Common myeloid progenitor, CD34-positive (primary cell): ENCODE data around the gene CHST6.
"Not testable (repeated sequence)": the region's sequence is repeated elsewhere in the genome, so short reads cannot be mapped to it uniquely, and the experiment has no call there.

Experiments used
- CTCF ChIA-PET: fragments of 350-600 bp; sonication (Branson Sonifier 250); formaldehyde crosslinking; loops from one replicate; lab custom pipeline; 2021; ENCODE audit warnings: antibody characterized with exemption; lab: Charles Lee
- POLR2A ChIA-PET: fragments of 350-600 bp; sonication (Branson Sonifier 250); formaldehyde crosslinking; loops from one replicate; lab custom pipeline; 2021; ENCODE audit warnings: antibody characterized with exemption; lab: Charles Lee
- DNase-seq, 3 donors: peaks; one replicate each; pipeline versions ENCODE4 v3.0.0 to v3.0.0-alpha.2; 2013
- H3K27ac ChIP-seq, 2 experiments: 1 replicate in 1 of 2; 2 replicates in 1 of 2; pipeline ENCODE4 v1.7.0; 2013; ENCODE audit warnings: inconsistent platforms in 2 of 2, low read length in 2 of 2, mild to moderate bottlenecking in 2 of 2, low read depth in 1 of 2, moderate library complexity in 1 of 2; ENCODE audit not compliant: severe bottlenecking in 2 of 2, insufficient read depth in 1 of 2, poor library complexity in 1 of 2
- H3K27me3 ChIP-seq, 5 experiments: replicated peaks in 2 of 5; 1 replicate in 3 of 5; 2 replicates in 2 of 5; pipeline versions ENCODE4 v1.6.1 to v1.7.0; 2013; ENCODE audit warnings: low read length in 4 of 5, mild to moderate bottlenecking in 2 of 5, moderate library complexity in 2 of 5, inconsistent platforms in 1 of 5; ENCODE audit not compliant: insufficient read depth in 5 of 5, control insufficient read depth in 4 of 5
- H3K36me3 ChIP-seq, 4 experiments: 1 replicate in 2 of 4; 2 replicates in 2 of 4; pipeline versions ENCODE4 v1.6.1 to v1.7.0; 2013; ENCODE audit warnings: low read length in 3 of 4, control low read depth in 1 of 4, mild to moderate bottlenecking in 1 of 4; ENCODE audit not compliant: control insufficient read depth in 4 of 4, insufficient read depth in 4 of 4
- H3K4me1 ChIP-seq, 4 experiments: 1 replicate in 3 of 4; 2 replicates in 1 of 4; pipeline versions ENCODE4 v1.6.1 to v1.7.1; 2013; ENCODE audit warnings: low read length in 3 of 4, mild to moderate bottlenecking in 3 of 4, control low read depth in 1 of 4, inconsistent platforms in 1 of 4, moderate library complexity in 1 of 4; ENCODE audit not compliant: control insufficient read depth in 4 of 4, insufficient read depth in 4 of 4; ENCODE audit errors: control extremely low read depth in 1 of 4
- H3K4me3 ChIP-seq, 7 experiments: 1 replicate in 4 of 7; 2 replicates in 3 of 7; pipeline versions ENCODE4 v1.5.1 to v1.7.0; 2013; ENCODE audit warnings: mild to moderate bottlenecking in 7 of 7, low read length in 6 of 7, moderate library complexity in 6 of 7, inconsistent platforms in 2 of 7, low read depth in 2 of 7, control low read depth in 1 of 7; ENCODE audit not compliant: insufficient read depth in 4 of 7, control insufficient read depth in 1 of 7; ENCODE audit errors: extremely low read depth in 1 of 7
- H3K9me3 ChIP-seq, 5 experiments: 1 replicate in 4 of 5; 2 replicates in 1 of 5; pipeline versions ENCODE4 v1.6.1 to v1.7.1; 2013; ENCODE audit warnings: low read length in 4 of 5, mild to moderate bottlenecking in 2 of 5, inconsistent platforms in 1 of 5, low read depth in 1 of 5, moderate library complexity in 1 of 5; ENCODE audit not compliant: control insufficient read depth in 4 of 5, insufficient read depth in 2 of 5; ENCODE audit errors: control extremely low read depth in 1 of 5
- WGBS: methylation state at CpG from one replicate; pipeline ENCODE4 v1.1.5; 2013; ENCODE audit not compliant: insufficient coverage; 5-methylcytosine and 5-hydroxymethylcytosine counted together

The CHST6 gene

DNA sequence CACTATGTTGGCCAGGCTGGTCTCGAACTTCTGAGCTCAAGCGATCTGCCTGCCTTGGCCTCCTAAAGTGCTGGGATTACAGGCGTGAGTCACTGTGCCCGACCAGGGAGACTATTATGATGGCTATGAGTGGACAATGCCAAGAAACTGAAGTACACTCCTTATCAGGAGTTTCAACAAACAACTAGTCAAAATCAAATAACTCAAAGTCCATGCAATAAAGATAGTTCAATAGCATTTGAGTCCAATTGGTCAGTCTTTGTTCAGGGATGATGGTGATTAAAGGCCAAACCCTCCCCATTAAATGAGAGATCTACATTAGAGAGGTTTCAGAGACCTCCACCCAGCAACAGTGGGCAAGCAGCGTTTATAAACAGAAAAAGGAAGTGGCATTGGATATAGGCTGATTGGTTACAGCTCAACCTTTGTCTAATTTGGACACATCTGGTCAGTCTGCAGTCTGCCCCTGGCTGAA, 32.6 kb upstream of the CHST6 start:
- H3K9me3 ChIP-seq: no peaks in the 10 kb centered on the region
- no peaks in the 10 kb centered on the region for H3K36me3 ChIP-seq
- CTCF ChIA-PET: interaction anchor here (1.2 kb wide), 1 partner anchor 16 kb away, joined by 4 read pairs; no protein-coding TSS in a partner anchor
- H3K27ac ChIP-seq: no peak overlapping the region
- POLR2A ChIA-PET: no interaction called here
- no peaks in the 10 kb centered on the region for H3K27me3 ChIP-seq
- WGBS: 100% methylated on average over 4 of the region's 5 CpGs
- DNase-seq: no peak
- no peak overlapping the region for H3K4me3 ChIP-seq
- no peaks in the 10 kb centered on the region for H3K4me1 ChIP-seq

DNA sequence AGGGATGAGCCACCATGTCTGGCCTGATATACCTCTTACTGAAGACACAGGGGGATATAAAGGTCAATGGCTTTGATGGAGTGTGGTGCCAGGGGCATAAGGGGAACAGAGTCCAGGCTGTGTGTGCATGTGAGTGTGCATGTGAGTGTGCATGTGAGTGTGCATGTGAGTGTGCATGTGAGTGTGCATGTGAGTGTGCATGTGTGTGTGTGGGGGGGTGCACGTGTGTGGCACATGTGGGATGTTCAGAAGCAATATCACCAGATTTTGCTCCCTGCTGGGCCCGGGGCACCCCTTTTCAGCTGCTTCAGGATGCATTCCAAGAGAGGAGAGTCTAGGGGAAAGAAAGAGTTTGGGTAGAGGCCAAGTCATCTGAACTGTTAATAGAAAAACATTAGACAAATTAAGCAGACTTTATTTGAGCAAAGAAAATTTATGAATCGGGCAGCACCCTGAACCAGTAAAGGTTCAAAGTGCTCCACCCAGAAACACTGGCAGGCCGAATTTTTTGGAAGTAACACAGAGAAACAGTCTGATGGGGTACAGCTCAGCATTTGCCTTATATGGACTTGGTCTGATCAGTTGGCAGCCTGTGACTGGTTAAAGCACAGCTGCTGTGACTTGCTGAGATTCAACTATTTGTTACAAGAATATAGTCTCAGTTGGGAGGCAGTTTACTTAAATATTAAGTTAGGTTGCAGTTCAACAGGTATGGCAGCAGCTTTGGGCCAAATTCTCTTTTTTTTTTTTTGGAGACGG, 31.0 kb upstream of the CHST6 start:
- H3K27me3 ChIP-seq: no peaks in the 10 kb centered on the region
- H3K27ac ChIP-seq: no peak overlapping the region
- H3K4me1 ChIP-seq: no peaks in the 10 kb centered on the region
- H3K36me3 ChIP-seq: no peaks in the 10 kb centered on the region
- no peaks in the 10 kb centered on the region for H3K9me3 ChIP-seq
- POLR2A ChIA-PET: no interaction called here
- WGBS: 95% methylated on average over 3 of the region's 5 CpGs
- no peak for DNase-seq
- CTCF ChIA-PET: no interaction called here
- H3K4me3 ChIP-seq: no peak overlapping the region

DNA sequence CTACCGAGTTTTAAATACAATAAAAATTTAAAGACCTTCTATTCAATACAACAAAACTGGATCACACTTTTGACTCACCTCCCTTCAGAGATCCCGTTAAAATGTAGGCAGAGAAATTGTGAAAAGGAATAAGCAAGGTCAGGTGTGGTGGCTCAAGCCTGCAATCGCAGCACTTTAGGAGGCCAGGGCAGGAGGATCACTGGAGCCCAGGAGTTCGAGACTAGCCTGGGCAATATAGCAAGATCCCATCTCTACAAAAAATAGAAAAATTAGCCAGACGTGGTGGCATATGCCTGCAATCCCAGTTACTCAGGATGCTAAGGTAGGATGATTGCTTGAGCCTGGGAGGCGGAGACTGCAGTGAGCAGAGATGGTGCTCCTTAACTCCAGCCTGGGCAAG, 23.9 kb upstream of the CHST6 start:
- CTCF ChIA-PET: interaction anchor here (0.8 to 3.2 kb wide), 8 partner anchors 14 to 49 kb away, joined by 3 to 20 read pairs (median 5); no protein-coding TSS in a partner anchor
- H3K27ac ChIP-seq: no peak overlapping the region
- WGBS: 97% methylated on average over 4 of the region's 6 CpGs
- no peaks in the 10 kb centered on the region for H3K9me3 ChIP-seq
- peaks cover 0 to 8% (median 6%) of the 10 kb centered on the region in 4 experiments for H3K4me1 ChIP-seq
- no peaks in the 10 kb centered on the region for H3K36me3 ChIP-seq
- POLR2A ChIA-PET: no interaction called here
- no peak overlapping the region for H3K4me3 ChIP-seq
- DNase-seq: no peak
- H3K27me3 ChIP-seq: no peaks in the 10 kb centered on the region

DNA sequence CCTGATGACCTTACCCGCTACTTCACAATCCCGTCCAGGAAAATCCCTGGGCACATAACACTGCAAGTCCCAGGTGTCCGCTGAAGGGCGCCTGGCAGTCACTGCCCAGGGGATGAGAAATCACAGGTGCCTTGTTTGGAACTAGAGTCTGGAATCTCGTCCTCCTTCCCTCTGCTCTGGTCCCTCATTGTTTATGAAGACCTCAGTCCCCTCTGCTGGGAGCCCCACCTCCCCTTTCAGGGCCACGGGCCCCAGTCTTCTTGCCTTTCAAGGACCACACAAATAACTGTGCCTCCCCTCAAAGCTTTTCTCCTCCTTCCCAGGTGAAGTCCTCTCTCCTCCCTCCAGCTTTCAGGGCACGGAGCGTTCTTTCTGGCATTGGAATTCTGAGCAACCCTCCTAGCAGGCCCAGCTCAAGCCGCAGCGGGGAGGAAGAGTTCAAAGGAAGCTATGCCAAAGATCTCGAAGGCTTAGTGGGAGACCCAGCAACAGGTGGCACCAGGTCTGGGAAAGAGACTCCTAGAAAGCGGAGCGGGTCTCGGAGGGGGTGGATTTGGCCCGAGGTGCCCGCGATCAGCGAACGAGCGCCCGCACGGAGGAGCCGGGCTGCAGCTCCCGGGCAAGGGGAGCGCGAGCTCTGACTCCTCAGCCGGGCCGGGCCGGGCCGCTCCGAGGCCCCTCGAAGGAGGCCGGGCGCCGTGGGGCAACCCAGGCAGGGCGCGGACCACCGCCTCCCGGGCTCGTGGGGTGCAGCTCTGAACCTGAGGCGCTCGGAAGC, 21.1 kb upstream of the CHST6 start:
- CTCF ChIA-PET: interaction anchor here (0.8 to 3.2 kb wide), 14 partner anchors 8 to 139 kb away, joined by 3 to 20 read pairs (median 4); partner anchors contain the start of gene TMEM170A
- 8% methylated on average over 25 of the region's 42 CpGs for WGBS
- POLR2A ChIA-PET: interaction anchor here (0.9 kb wide), 1 partner anchor 132 kb away, joined by 3 read pairs; no protein-coding TSS in a partner anchor
- Histone ChIP-seq H3K27ac (peak overlapping the region; percentile 61 to 88), H3K4me3 (peak overlapping the region; percentile 71 to 92 (median 86))
- not testable (repeated sequence) for H3K4me1 ChIP-seq, H3K27me3 ChIP-seq, H3K36me3 ChIP-seq, H3K9me3 ChIP-seq
- peak; percentile 16 to 55 (median 39) for DNase-seq

DNA sequence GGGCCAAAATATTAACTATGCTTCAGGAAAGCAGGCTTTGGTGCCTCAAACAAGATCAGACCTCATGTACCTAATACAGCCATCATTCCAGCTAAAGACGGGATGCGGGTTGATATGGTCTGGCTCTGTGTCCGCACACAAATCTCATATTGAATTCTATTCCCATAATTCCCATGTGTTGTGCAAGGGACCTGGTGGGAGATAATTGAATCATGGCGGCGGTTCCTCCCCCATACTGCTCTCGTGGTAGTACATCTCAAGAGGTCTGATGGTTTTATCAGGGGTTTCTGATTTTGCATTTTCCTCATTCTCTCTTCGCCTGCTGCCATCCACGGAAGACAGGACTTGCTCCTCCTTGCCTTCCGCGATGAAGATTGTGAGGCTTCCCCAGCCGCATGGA, 19.1 kb upstream of the CHST6 start:
- no peak overlapping the region for H3K27ac ChIP-seq
- H3K4me1 ChIP-seq: peaks cover 0 to 8% (median 6%) of the 10 kb centered on the region in 4 experiments
- no peak overlapping the region for H3K4me3 ChIP-seq
- DNase-seq: no peak
- H3K36me3 ChIP-seq: no peaks in the 10 kb centered on the region
- H3K9me3 ChIP-seq: no peaks in the 10 kb centered on the region
- ChIA-PET POLR2A (no interaction called here), CTCF (no interaction called here)
- H3K27me3 ChIP-seq: peaks cover 0 to 3% (median 0%) of the 10 kb centered on the region in 5 experiments
- WGBS: 99% methylated on average over 8 of the region's 11 CpGs

DNA sequence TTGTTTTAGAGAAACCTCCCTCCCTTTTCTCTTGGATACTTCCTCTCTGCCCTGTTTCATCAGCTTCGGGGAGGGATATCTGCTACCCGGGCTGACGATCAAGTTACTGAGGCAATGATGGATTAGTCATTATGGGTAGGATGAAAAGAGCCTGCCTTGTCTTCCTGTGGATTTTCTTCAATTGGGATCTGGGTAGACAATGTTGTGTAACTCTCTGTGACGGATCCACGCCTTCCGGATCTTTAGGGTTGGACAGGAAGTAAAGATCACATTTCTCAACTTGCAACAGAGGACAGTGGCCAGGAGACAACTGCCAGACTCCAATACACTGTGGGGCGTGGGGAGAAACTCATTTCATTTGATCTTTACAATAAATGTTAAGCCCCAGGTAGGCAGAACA, 11.3 kb upstream of the CHST6 start:
- POLR2A ChIA-PET: no interaction called here
- Histone ChIP-seq H3K4me1 (no peaks in the 10 kb centered on the region), H3K27ac (no peak overlapping the region), H3K4me3 (no peak overlapping the region), H3K27me3 (peaks cover 0 to 8% (median 0%) of the 10 kb centered on the region in 5 experiments), H3K36me3 (no peaks in the 10 kb centered on the region), H3K9me3 (no peaks in the 10 kb centered on the region)
- no peak for DNase-seq
- CTCF ChIA-PET: no interaction called here
- WGBS: 58% methylated on average over 3 of the region's 7 CpGs

DNA sequence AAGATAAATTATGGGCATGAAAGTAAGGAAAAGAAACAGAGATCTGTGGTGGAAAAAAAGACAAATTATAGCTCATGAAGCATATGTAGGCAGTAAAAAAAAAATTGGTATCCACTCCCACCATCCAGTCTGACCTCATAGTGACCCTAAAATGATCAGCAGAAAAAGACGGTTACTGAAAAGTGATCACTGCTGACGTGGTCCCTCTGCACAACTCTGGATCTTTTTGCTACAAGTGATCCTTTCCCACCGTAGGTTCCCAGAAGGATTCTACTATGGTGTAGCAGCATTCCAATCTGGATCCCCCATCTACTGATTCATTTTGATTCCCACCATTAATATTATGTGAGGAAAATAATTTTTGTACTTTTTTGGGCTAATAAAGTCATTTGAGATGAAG, 10.9 kb upstream of the CHST6 start:
- Histone ChIP-seq H3K4me3 (no peak overlapping the region), H3K27ac (no peak overlapping the region), H3K4me1 (no peaks in the 10 kb centered on the region), H3K27me3 (peaks cover 0 to 8% (median 0%) of the 10 kb centered on the region in 5 experiments), H3K9me3 (no peaks in the 10 kb centered on the region), H3K36me3 (no peaks in the 10 kb centered on the region)
- DNase-seq: no peak
- 94% methylated on average over 2 of the region's 3 CpGs for WGBS
- ChIA-PET POLR2A (no interaction called here), CTCF (no interaction called here)
